Bone marrow (tissue), 2 donors: ENCODE measurements around the gene ERAL1.
A peak's percentile ranks its signal among the peaks of the same experiment; 100 is the strongest.
"Not testable (repeated sequence)": the region's sequence is repeated elsewhere in the genome, so short reads cannot be mapped to it uniquely, and the experiment has no call there.

ENCODE experiments used
- DNase-seq, 2 donors: peaks; one replicate each; lab custom pipeline; 2025; lab: John Stamatoyannopoulos, UW

The ERAL1 gene

DNA sequence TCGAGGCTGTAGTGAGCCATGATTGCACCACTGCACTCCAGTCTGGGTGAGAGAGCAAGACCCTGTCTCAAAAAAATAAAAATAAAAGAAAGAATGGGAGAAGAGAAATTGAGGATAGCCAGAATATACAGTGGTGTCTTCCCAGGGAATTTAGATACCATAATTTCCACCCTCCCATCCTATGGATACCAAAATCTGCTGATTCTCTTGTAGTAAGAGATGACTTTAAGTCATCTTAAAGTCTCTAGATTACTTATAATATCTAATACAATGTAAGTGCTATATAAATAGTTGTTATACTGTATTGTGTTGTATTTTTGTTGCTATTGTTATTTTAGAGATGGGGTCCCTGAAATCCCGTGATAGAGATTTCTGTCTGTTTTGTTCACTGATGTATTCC, 1.5 kb upstream of the ERAL1 start:
- no peak for DNase-seq

DNA sequence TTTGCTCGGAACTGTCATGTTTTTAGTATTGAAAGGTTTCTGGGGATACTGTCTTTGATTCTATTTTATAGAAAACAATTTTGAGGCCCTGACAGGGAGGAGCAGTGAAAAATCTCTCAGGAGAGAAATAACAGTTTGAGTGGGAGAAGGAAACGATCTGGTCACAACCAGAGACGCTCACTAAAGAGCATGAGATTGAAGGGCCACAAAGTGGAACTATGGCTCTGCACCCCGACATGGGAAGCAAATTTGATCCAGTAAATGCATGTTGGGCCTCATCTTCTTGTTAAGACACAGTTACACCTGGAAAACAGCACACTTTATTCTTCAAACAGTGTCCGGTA, 492 bp downstream of the ERAL1 start:
- no peak for DNase-seq

DNA sequence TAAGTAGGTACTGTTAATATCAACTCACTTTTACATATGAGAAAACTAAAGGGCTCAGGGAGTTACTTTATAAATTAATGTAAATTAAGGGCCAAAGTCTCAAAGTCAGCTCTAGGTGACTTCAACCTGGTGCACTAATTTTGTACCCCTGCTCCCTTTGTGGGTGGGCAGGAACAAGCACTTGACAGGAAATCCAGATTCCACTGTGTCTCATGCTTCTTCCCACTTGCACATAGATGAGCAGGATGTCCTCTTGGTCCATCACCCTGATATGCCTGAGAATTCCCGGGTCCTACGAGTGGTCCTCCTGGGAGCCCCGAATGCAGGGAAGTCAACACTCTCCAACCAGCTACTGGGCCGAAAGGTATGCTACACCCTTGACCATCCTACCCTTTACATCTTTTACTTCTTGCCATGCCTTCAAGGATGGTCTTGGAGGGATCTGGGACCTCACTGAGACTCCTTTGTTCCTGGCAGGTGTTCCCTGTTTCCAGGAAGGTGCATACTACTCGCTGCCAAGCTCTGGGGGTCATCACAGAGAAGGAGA, 1.3 kb downstream of the ERAL1 start:
- DNase-seq, result no peak

DNA sequence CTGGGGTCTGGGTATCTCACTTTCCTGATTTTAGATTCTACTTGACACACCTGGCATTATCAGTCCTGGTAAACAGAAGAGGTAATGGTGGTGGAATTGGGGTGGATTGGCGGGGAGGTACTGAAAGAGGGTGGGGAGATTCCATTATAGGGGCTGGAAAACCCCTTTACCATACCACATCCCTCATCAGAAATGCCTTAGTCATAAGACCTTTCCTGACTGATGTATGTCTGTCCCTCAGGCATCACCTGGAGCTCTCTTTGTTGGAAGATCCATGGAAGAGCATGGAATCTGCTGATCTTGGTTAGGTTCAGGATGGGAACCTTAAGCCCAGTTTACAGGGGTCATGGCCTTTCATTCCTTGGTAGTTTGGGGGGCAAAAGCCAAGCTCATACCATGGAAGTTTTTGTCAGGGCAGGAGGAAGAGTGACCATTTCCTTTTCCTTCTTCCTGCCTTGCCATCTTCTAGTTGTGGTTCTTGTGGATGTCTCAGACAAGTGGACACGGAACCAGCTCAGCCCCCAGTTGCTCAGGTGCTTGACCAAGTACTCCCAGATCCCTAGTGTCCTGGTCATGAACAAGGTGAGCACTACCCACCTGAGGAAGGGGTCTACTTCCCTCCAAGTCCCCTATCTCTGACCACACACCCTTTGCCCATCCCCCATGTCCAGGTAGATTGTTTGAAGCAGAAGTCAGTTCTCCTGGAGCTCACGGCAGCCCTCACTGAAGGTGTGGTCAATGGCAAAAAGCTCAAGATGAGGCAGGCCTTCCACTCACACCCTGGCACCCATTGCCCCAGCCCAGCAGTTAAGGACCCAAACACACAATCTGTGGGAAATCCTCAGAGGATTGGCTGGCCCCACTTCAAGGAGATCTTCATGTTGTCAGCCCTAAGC, 3.3 kb downstream of the ERAL1 start:
- no peak for DNase-seq

DNA sequence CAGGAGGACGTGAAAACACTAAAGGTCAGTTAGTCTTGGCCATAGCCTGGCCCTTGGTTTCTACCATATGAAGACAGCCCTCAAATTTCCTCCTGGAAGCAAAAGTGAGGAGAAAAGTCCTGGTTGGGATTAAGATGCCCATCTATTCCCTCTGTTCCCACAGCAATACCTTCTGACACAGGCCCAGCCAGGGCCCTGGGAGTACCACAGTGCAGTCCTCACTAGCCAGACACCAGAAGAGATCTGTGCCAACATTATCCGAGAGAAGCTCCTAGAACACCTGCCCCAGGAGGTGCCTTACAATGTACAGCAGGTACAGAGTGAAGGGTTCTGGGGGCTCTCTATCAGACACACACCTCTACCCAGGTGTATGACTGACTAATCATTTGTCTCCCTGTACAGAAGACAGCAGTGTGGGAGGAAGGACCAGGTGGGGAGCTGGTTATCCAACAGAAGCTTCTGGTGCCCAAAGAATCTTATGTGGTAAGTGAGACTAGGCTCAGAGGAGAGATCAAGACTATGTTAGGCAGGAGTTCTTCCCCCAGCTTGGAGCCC, 4.1 kb downstream of the ERAL1 start:
- no peak for DNase-seq

GRCh38 chr17:28860363-28860808, 5.6 kb downstream of the ERAL1 start:
- DNase-seq, result no peak

DNA sequence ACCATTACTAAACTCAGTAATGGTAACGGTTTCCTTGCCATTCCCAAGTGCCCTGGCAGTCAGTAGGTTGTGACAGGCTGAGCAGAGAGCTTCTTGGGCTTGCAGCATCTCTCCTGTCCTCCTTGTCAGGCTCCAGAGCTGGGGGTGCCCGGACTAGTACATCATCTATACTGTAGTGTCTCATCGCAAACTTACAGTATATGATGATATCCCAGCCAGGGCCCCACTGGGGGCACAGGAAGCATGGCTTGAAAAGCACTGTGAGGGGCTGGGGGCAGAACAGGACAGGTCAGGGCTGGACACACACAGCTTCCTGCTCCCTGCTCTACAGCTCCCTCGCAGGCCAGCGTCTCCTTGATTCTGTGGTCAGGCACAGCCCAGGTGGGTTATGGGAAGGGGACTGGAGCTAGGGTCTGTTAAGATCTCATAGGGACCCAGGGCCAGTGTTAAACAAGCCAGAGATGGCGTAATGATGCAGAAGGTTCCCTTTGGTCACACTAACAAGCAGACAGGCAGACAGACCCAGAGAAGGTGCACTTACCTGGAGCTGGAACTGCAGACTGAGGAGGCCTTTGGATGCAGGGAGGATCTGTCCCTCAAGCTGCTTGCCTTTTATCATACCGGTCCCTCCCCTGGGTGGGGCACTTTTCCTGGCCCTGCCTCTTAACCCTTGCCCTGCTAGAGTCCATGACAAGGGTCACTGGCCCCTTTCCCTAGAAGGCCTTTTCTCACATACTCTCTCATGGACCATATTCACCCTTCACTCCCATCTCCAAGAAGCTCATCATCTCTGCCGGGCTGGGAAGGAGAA, 6.8 kb downstream of the ERAL1 start:
- no peak for DNase-seq

DNA sequence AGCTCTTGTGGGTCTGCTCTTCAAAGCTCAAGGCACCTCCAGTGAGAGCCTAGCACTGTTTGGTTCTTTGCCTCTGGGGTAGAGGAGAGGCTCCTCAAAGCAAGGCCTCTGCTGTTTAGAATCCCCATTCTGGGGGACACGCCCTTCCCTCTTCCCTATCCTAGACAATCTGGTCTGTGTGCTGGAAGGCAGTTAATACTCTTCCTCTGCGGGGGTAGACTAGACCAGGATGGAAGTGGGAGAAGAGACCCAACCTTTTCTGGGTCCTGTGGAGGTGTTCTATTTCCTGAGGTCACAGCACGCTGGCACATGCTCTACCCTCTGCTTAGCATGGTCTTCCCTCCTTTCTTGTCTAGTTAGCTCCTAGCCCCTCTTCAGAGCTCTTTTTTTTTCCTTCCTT, 7.7 kb downstream of the ERAL1 start:
- DNase-seq, result no peak

DNA sequence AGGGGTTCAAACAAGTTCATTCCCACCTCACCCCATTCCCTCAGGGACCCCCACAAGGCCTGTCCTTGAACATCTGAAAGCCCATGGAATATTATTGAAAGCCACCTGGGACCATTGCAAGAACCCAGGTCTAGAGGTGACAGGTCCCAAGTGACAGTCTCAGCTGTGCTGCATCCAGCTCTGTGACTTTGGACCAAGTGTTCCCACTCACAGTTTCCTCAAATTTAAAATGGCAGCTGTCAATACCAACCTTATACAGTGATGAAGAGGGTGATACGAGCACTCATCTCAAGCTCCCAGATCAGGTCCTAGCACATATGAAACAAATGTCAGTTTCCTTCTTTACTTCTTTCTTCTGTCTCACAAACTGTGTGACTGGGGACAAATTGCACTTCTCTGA, 9.1 kb downstream of the ERAL1 start:
- no peak for DNase-seq

GRCh38 chr17:28864991-28865849, 10.4 kb downstream of the ERAL1 start:
- no peak for DNase-seq

DNA sequence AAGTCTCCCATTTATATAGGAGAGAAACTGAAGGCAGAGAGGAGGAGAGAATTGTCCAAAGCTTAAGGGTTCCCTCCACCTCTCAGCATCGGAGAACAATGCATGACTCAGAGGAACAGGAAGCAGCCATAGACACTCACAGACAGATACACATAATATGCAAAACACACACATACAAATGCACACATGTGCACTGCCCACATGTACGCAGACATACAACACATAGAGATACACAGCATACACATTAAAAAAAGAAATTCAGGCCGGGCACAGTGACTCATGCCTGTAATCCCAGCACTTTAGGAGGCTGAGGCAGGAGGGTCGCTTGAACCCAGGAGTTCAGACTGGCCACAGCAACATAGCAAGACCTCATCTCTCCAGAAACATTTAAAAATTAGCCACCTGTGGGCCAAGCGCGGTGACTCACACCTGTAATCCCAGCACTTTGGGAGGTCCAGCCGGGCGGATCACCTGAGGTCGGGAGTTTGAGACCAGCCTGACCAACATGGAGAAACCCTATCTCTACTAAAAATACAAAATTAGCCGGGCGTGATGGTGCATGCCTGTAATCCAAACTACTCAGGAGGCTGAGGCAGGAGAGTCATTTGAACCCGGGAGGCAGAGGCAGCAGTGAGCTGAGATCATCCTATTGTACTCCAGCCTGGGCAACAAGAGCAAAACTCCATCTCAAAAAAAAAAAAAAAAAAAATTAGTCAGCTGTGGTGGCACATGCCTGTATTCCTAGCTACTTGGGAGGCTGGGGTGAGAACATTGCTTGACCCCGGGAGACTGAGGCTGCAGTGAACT, 11.3 kb downstream of the ERAL1 start:
- DNase-seq, result peak in 1 of 2 donors; percentile 67

DNA sequence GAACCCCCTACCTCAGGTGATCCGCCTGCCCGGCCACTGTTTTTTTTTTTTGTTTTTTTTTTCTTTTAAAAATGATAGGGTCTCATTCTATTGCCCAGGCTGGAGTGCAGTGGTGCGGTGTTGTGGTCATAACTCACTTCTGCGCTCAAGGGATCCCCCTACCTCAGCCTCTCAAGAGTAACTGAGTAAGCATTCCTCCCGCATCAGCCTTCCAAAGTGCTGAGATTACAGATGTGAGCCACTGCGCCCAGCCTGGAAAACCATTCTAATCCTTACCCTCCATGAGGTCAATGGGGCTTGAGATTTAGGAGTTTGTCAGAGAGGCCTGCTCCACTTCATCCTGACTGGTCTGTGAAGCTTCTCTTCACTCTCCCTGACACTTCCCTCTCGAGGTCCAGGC, 12.5 kb downstream of the ERAL1 start:
- DNase-seq, result no peak

DNA sequence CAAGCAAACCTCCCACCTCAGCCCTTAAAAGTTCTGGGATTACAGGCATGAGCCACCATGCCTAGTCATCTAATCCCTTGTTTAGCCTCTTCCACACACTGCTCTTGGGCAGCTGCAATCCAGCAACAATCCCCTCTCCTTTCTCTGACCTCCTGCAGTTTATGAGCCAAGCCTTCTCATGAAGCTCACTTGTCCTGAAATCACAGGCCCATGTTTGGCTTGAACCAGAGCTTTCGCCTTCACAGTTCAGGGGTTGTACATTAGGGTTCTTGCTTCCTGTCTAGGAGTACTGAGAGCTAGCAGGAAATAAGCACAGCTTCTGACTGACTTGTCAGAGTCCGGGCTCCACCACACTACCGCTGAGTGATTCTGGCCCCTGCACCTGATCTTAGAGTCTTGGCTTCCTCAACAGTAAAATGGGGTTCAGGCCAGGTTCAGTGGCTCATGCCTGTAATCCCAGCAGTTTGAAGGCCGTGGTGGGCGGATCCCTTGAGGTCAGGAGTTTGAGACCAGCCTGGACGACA, 16.3 kb downstream of the ERAL1 start:
- DNase-seq, result peak in 1 of 2 donors; percentile 73

- no peak for DNase-seq
Measured at GRCh38 chr17:28873839-28874238, 19.0 kb downstream of the ERAL1 start.

GRCh38 chr17:28874750-28875149, 19.9 kb downstream of the ERAL1 start:
- DNase-seq, result no peak

DNA sequence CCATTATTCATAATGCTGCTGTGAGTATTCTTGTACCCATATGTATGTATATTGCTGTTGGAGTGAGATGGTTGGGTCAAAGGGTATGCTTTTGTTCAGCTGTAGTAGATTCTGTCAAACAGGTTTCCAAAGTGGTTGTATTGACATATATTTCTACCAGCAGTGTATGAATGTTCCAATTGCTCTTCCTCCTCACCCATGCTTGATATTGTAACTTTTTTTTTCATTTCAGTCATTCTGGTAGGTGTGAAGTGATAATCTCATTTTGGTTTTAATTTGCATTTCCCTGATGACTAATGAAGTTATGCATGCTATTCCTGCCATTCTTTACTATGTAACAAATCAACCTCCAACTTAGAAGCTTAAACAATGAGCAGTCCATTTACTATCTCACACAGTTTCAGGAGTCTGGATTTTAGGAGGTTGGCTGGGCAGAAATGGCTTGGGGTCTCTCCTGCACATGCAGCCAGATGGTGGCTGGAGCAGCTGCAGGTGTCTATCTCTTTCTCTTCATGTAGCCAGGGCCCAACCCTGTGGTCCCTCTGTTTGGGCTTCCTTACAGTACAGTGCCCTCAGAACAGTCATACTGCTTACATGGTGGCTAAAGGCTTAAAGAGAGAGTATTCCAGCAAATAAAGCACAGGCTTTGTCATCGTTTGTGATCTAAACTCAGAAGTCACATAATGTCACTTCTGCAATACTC, 21.2 kb downstream of the ERAL1 start:
- DNase-seq, result no peak

DNA sequence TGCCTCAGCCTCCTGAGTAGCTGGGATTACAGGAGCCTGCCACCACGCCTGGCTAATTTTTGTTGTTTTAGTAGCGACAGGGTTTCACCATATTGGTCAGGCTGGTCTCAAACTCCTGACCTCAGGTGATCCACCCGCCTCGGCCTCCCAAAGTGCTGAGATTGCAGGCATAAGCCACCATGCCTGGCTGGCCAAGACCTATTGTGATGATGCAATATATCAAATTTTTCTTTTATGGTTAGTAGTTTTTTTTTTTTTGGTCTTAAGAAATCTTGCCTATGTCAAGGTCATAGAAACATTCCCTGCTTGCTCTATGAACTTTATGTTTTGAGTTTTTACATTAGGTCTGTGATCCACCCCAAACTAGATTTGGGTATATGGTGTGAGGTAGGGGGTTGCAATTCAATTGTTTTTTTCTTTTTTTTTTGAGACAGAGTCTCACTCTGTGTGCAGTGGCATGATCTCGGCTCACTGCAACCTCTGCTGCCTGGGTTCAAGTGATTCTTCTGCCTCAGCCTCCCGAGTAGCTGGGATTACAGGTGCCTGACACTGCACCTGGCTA, 22.4 kb downstream of the ERAL1 start:
- DNase-seq, result not testable (repeated sequence)

GRCh38 chr17:28878158-28878910, 23.5 kb downstream of the ERAL1 start:
- no peak for DNase-seq

- DNase-seq, result no peak
Measured at GRCh38 chr17:28878981-28879380, 24.2 kb downstream of the ERAL1 start.
